MCF 10A (cell line): ENCODE results near the gene SMTNL2. TPM values are rescaled to one million over a fixed set of nuclear protein-coding genes. Genes with fewer than 3 reads are reported as not detected.
"Not testable (repeated sequence)": the region's sequence is repeated elsewhere in the genome, so short reads cannot be mapped to it uniquely, and the experiment has no call there.

ENCODE experiments used
- BruUV-seq: library from RNA; stranded (reverse); fragments of 400-500 nt; replicated peaks from 2 replicates; lab custom pipeline; 2021; lab: Mats Ljungman, UMichigan
- CTCF ChIA-PET: fragments of 300-600 bp; sonication (Branson Sonifier 250); formaldehyde crosslinking; extraction: SDS; loops from one replicate; lab custom pipeline; 2021; ENCODE audit warnings: antibody characterized with exemption, inconsistent platforms; lab: Yijun Ruan, JAX
- POLR2A ChIA-PET: fragments of 300-600, 350-650 bp; sonication (Branson Sonifier 250); formaldehyde crosslinking; extraction: SDS; loops from one replicate; lab custom pipeline; 2020; ENCODE audit warnings: antibody characterized with exemption, inconsistent platforms; lab: Yijun Ruan, JAX
- DNase-seq: peaks from one replicate; pipeline ENCODE4 v3.0.0-alpha.2; 2018; ENCODE audit not compliant: unreplicated experiment
- H3K27ac Mint-ChIP-seq: one replicate; pipeline ENCODE4 v1.8.0; 2022; ENCODE audit warnings: mild to moderate bottlenecking, low read depth, mixed read lengths; ENCODE audit not compliant: unreplicated experiment
- H3K27me3 Mint-ChIP-seq: one replicate; pipeline ENCODE4 v1.8.0; 2022; ENCODE audit warnings: mixed read lengths; ENCODE audit not compliant: insufficient read depth, unreplicated experiment
- H3K36me3 Mint-ChIP-seq: one replicate; pipeline ENCODE4 v1.8.0; 2022; ENCODE audit warnings: mild to moderate bottlenecking, moderate library complexity, mixed read lengths; ENCODE audit not compliant: insufficient read depth, unreplicated experiment
- H3K4me1 Mint-ChIP-seq: one replicate; pipeline ENCODE4 v1.8.0; 2022; ENCODE audit warnings: mixed read lengths; ENCODE audit not compliant: insufficient read depth, unreplicated experiment
- H3K4me3 Mint-ChIP-seq: one replicate; pipeline ENCODE4 v1.8.0; 2022; ENCODE audit warnings: mild to moderate bottlenecking, moderate library complexity, mixed read lengths; ENCODE audit not compliant: unreplicated experiment
- H3K9me3 Mint-ChIP-seq: one replicate; pipeline ENCODE4 v1.8.0; 2022; ENCODE audit warnings: mixed read lengths; ENCODE audit not compliant: unreplicated experiment
- CTCF ChIP-seq: fragments of 200-600 bp; IDR thresholded peaks from one replicate; pipeline ENCODE4 v1.8.0; 2022; ENCODE audit warnings: antibody characterized with exemption, mild to moderate bottlenecking; ENCODE audit not compliant: unreplicated experiment
- intact Hi-C: fragments of 100-400 bp; cut with micrococcal nuclease; formaldehyde crosslinking; loops from 2 replicates; pipeline ENCODE4 v1.14.1; 2022
- total RNA-seq: library from RNA; stranded (reverse); gene quantifications from 2 replicates; pipeline ENCODE4 v1.2.3, GENCODE V29; 2022

The SMTNL2 gene
- total RNA-seq, 1 experiment from 2014 or later: not detected

DNA sequence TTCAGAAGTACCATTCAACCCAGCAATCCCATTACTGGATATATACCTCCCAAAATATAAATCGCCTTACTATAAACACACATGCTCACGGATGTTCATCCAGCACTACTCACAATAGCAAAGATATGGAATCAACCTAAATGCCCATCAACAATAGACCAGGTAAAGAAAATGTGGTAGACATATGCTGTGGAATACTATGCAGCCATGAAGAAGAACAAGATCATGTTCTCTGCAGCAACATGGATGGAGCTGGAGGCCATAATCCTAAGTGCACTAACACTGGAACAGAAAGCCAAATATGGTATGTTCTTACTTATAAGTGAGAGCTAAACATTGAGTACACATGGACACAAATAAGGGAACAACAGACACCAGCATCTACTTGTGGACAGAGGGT lies 49.3 kb downstream of the SMTNL2 start:
- Mint-ChIP-seq H3K4me1 (no peaks in the 10 kb centered on the region), H3K36me3 (no peaks in the 10 kb centered on the region), H3K27me3 (peaks cover 41% of the 10 kb centered on the region), H3K27ac (no peak overlapping the region), H3K9me3 (no peaks in the 10 kb centered on the region), H3K4me3 (no peak overlapping the region)
- CTCF ChIA-PET: interaction anchor here (0.5 to 2.0 kb wide), 6 partner anchors 66 to 771 kb away, joined by 3 to 8 read pairs (median 3); no protein-coding TSS in a partner anchor
- DNase-seq: no peak
- no peak for TF ChIP-seq CTCF
- intact Hi-C loops: no loop called here
- BruUV-seq: no TSS peak
- POLR2A ChIA-PET: no interaction called here

DNA sequence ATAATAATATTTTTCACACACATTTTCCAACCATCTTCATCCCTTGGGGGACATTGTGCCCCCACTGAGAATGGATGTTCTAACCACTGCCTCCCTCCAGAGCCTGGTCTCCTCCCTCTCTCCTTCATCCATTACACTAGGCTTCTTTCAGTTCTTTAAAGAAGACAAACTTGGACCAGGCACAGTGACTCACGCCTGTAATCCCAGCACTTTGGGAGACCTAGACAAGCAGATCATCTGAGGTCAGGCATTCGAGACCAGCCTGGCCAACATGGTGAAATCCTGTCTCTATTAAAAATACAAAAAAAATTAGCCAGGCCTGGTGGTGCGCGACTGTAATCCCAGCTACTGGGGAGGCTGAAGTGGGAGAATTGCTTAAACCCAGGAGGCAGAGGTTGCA lies 50.6 kb downstream of the SMTNL2 start:
- DNase-seq: no peak
- no TSS peak for BruUV-seq
- no peak for TF ChIP-seq CTCF
- Mint-ChIP-seq H3K27me3 (peaks cover 54% of the 10 kb centered on the region), H3K4me1 (no peaks in the 10 kb centered on the region), H3K9me3 (no peaks in the 10 kb centered on the region), H3K27ac (no peak overlapping the region), H3K36me3 (no peaks in the 10 kb centered on the region), H3K4me3 (no peak overlapping the region)
- intact Hi-C loops: no loop called here
- ChIA-PET POLR2A (no interaction called here), CTCF (no interaction called here)

DNA sequence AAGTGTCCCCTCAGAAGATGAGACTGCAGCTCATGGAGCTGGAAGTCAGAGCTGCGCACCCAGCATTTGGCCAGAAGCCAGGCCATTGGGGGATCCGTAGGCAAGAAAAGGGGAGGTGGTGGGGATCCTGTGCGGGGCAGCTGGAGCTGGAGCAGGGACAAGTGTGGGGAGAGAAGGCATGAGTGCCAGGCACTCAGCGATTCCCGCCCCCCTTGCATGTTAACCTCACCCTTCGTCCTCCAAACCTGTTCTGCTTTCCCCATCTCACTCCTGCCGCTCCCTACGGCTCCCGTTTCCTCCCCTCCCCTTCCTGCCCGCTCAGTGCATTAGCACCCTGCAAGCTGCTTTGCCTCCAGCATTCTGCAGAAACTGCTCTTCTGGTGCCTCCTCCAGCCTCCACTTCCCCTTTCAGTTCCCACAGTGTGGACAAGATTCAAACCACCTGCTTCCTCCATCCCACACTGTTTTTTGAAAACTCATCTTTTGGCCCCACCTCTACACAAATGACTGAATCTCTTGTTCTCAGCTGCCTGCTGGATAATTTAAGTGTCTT lies 51.6 kb downstream of the SMTNL2 start:
- no peak for TF ChIP-seq CTCF
- H3K9me3 Mint-ChIP-seq: no peaks in the 10 kb centered on the region
- H3K27me3 Mint-ChIP-seq: peaks cover 63% of the 10 kb centered on the region
- H3K36me3 Mint-ChIP-seq: no peaks in the 10 kb centered on the region
- POLR2A ChIA-PET: interaction anchor here (0.7 kb wide), 1 partner anchor 61 kb away, joined by 3 read pairs; no protein-coding TSS in a partner anchor
- no peak overlapping the region for H3K4me3 Mint-ChIP-seq
- H3K4me1 Mint-ChIP-seq: no peaks in the 10 kb centered on the region
- intact Hi-C loops: no loop called here
- no peak for DNase-seq
- BruUV-seq: no TSS peak
- no peak overlapping the region for H3K27ac Mint-ChIP-seq
- CTCF ChIA-PET: interaction anchor here (1.2 kb wide), 1 partner anchor 69 kb away, joined by 8 read pairs; no protein-coding TSS in a partner anchor

DNA sequence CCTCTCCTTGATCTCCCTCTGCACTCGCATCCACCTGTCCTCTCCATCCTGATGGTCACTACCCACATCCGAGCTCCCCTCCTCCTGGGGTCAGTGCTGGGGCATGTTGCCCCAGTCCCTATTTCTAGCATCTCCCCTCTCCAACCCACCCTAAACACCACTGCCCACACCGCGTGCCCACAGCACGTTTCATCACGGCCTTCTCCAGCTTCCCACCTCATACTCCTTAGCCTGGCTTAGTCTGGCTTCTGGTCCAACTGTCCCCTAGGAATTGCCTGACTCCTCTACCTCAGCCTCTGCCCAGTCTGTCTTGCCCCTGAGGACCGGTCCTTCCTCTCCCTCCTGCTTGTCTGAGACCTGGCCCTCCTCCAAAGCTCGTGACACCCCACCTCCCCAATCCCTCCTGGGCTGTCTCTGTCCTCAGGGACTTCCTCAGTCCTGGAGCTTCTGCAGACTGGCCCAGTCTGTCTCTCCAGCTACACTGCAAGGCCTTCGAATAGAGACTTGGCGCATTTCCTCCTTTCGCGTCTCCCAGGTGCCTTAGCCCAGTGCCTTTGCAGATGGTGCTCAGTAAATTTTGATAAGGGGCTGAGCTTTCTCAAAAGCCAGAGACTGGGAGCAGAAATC lies 52.3 kb downstream of the SMTNL2 start:
- DNase-seq: no peak
- Mint-ChIP-seq H3K4me3 (no peak overlapping the region), H3K4me1 (no peaks in the 10 kb centered on the region), H3K27me3 (peaks cover 70% of the 10 kb centered on the region), H3K9me3 (no peaks in the 10 kb centered on the region), H3K36me3 (no peaks in the 10 kb centered on the region), H3K27ac (no peak overlapping the region)
- ChIA-PET CTCF (interaction anchor here (1.2 kb wide), 1 partner anchor 70 kb away, joined by 8 read pairs; no protein-coding TSS in a partner anchor), POLR2A (interaction anchor here (0.7 kb wide), 1 partner anchor 61 kb away, joined by 3 read pairs; no protein-coding TSS in a partner anchor)
- intact Hi-C loops: no loop called here
- BruUV-seq: no TSS peak
- TF ChIP-seq CTCF: no peak

- H3K4me3 Mint-ChIP-seq, BruUV-seq, DNase-seq, H3K27ac Mint-ChIP-seq, H3K4me1 Mint-ChIP-seq, POLR2A ChIA-PET, H3K36me3 Mint-ChIP-seq, CTCF ChIA-PET, intact Hi-C loops, H3K9me3 Mint-ChIP-seq: not testable (repeated sequence)
- peaks cover 92% of the 10 kb centered on the region for H3K27me3 Mint-ChIP-seq
These were observed 54.4 kb downstream of the SMTNL2 start for GRCh38 chr17:4638766-4639165.

- POLR2A ChIA-PET, CTCF ChIA-PET, H3K27ac Mint-ChIP-seq, H3K9me3 Mint-ChIP-seq, DNase-seq, intact Hi-C loops, H3K36me3 Mint-ChIP-seq, H3K4me1 Mint-ChIP-seq, BruUV-seq, H3K4me3 Mint-ChIP-seq: not testable (repeated sequence)
- peaks cover 99% of the 10 kb centered on the region for H3K27me3 Mint-ChIP-seq
These were observed 55.2 kb downstream of the SMTNL2 start for GRCh38 chr17:4639301-4640059.
